Sigmoid colon (tissue), 7 donors: ENCODE results near the gene GPRC5D. TPM values are rescaled to one million over a fixed set of nuclear protein-coding genes. Genes with fewer than 3 reads are reported as not detected.

Source experiments
- DNase-seq: peaks from one replicate; pipeline ENCODE4 v3.0.0-alpha.2; 2019
- H3K27ac ChIP-seq, 4 donors: fragments of 200-600 bp; sonication (generic); one replicate each; pipeline ENCODE4 v1.5.1; 2016 to 2019; ENCODE audit warnings: mild to moderate bottlenecking in 1 of 4
- H3K27me3 ChIP-seq, 3 donors: fragments of 200-600 bp; sonication (generic); one replicate each; pipeline ENCODE4 v1.5.1; 2019; ENCODE audit warnings: mild to moderate bottlenecking in 1 of 3
- H3K36me3 ChIP-seq, 4 donors: fragments of 200-600 bp; sonication (generic); one replicate each; pipeline ENCODE4 v1.5.1; 2016 to 2019
- H3K4me1 ChIP-seq, 4 donors: fragments of 200-600 bp; sonication (generic); one replicate each; pipeline ENCODE4 v1.5.1; 2017 to 2019
- H3K4me3 ChIP-seq, 4 donors: fragments of 200-600 bp; sonication (generic); one replicate each; pipeline ENCODE4 v1.5.1; 2017 to 2019; ENCODE audit warnings: mild to moderate bottlenecking in 2 of 4, moderate library complexity in 1 of 4
- H3K9me3 ChIP-seq, 4 donors: fragments of 200-600 bp in 3 of 4; sonication (generic) in 3 of 4; one replicate each; pipeline versions ENCODE4 v1.5.1 to v1.6.1; 2013 to 2019
- EP300 ChIP-seq, 4 donors: sonication (generic); formaldehyde crosslinking; IDR thresholded peaks; one replicate each; pipeline ENCODE4 v1.6.1; 2017; ENCODE audit warnings: antibody characterized with exemption in 4 of 4
- POLR2A ChIP-seq, 2 donors: fragments of 450-650 bp; IDR thresholded peaks; one replicate each; pipeline ENCODE4 v1.6.1; 2016; ENCODE audit warnings: antibody characterized with exemption in 2 of 2, mild to moderate bottlenecking in 2 of 2, moderate library complexity in 2 of 2
- POLR2AphosphoS5 ChIP-seq, 4 donors: sonication (generic); formaldehyde crosslinking; IDR thresholded peaks; one replicate each; pipeline ENCODE4 v1.6.1; 2017; ENCODE audit warnings: antibody characterized with exemption in 4 of 4
- WGBS, 2 donors: extraction: QIAGEN DNeasy Blood & Tissue Kit; methylation state at CpG; one replicate each; pipeline ENCODE4 v1.1.7; 2013; 5-methylcytosine and 5-hydroxymethylcytosine counted together
- intact Hi-C: fragments of 100-400 bp; cut with DNase I; formaldehyde crosslinking; loops from one replicate; pipeline ENCODE4 v1.15.1; 2023
- polyA plus RNA-seq, 3 donors: library from polyadenylated mRNA; stranded (reverse); fragments of 200-250 nt; gene quantifications; one replicate each; pipeline ENCODE4 v1.2.3, GENCODE V29; 2013
- total RNA-seq, 4 donors: library from RNA; depleted of rRNA; stranded (reverse); fragments of >200 nt; gene quantifications; one replicate each; pipeline ENCODE4 v1.1.0, GENCODE V29; 2016
- TF ChIP-seq, protein P1 (sequence below), 4 experiments: fragments of 450-650 bp in 3 of 4; fragments of 200-600 bp in 1 of 4; IDR thresholded peaks; one replicate each; pipeline ENCODE4 v1.5.1; 2016 to 2019; ENCODE audit warnings: antibody characterized with exemption in 4 of 4, mild to moderate bottlenecking in 3 of 4, moderate library complexity in 2 of 4
- donor health status: healthy with polysubstance abuse.
- donor health status: Bipolar disorder and iron deficiency.
- donor health status: healthy.

GPRC5D gene
- total and polyA plus RNA-seq, 7 donors: 0.16 TPM; not detected in 6

DNA sequence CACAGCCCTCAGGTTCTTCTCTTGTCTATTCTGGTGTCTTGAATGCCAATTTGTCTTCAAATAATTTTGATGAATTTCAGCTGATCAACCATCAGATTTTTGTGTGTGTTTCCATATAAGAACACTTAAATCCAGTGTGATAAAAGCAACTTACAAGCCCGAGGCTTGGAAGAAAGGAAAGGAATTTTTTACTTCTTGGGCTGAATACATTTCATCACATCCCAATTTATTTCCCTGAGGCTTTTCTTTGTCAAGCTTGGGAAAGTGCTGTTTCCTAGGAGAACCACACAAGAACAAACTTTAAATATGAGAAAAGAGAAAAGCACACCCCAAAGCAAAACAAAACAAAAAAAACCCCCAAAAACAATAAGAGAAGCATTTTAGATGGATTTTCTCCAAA is 26.6 kb downstream of the GPRC5D start:
- H3K9me3 ChIP-seq: no peaks in the 10 kb centered on the region
- DNase-seq: no peak
- TF ChIP-seq, protein P1, sequence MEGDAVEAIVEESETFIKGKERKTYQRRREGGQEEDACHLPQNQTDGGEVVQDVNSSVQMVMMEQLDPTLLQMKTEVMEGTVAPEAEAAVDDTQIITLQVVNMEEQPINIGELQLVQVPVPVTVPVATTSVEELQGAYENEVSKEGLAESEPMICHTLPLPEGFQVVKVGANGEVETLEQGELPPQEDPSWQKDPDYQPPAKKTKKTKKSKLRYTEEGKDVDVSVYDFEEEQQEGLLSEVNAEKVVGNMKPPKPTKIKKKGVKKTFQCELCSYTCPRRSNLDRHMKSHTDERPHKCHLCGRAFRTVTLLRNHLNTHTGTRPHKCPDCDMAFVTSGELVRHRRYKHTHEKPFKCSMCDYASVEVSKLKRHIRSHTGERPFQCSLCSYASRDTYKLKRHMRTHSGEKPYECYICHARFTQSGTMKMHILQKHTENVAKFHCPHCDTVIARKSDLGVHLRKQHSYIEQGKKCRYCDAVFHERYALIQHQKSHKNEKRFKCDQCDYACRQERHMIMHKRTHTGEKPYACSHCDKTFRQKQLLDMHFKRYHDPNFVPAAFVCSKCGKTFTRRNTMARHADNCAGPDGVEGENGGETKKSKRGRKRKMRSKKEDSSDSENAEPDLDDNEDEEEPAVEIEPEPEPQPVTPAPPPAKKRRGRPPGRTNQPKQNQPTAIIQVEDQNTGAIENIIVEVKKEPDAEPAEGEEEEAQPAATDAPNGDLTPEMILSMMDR (IDR thresholded peaks at IDR 0.05): no peak
- TF ChIP-seq POLR2A (IDR thresholded peaks at IDR 0.05) (no peak), POLR2AphosphoS5 (IDR thresholded peaks at IDR 0.05) (no peak), EP300 (IDR thresholded peaks at IDR 0.05) (no peak)
- no peak overlapping the region for H3K4me3 ChIP-seq
- 64 to 82% methylated on average over 1 of the region's 1 CpG for WGBS, 2 donors
- H3K4me1 ChIP-seq: no peaks in the 10 kb centered on the region
- H3K27ac ChIP-seq: no peak overlapping the region
- H3K27me3 ChIP-seq: no peaks in the 10 kb centered on the region
- H3K36me3 ChIP-seq: no peaks in the 10 kb centered on the region
- intact Hi-C loops: no loop called here

DNA sequence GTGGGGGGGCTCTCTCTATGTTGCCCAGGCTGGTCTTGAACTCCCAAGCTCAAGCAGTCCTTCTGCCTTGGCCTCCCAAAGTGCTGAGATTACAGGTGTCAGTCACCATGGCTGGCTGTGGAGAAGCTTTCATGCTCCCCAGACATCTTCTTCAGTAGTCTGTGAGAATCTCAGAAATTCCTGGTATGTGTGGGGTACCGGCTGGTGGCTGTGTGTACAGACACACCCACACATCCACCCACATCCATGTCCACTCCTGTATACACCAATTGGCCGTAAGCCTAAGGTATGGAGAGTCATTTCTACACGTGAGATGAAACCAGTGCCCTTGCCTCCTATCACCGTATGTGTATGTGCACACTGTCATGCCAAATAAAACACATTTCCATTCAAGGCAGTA is 27.8 kb downstream of the GPRC5D start:
- no peak for DNase-seq
- intact Hi-C loops: no loop called here
- Histone ChIP-seq H3K36me3 (no peaks in the 10 kb centered on the region), H3K4me1 (no peaks in the 10 kb centered on the region), H3K27me3 (no peaks in the 10 kb centered on the region), H3K4me3 (no peak overlapping the region), H3K9me3 (no peaks in the 10 kb centered on the region), H3K27ac (no peak overlapping the region)
- WGBS, 2 donors: 91% methylated on average over 4 of the region's 4 CpGs
- no peak for TF ChIP-seq POLR2A (IDR thresholded peaks at IDR 0.05)
- TF ChIP-seq POLR2AphosphoS5 (IDR thresholded peaks at IDR 0.05): no peak
- TF ChIP-seq EP300 (IDR thresholded peaks at IDR 0.05): no peak
- TF ChIP-seq, protein P1 (IDR thresholded peaks at IDR 0.05): no peak

DNA sequence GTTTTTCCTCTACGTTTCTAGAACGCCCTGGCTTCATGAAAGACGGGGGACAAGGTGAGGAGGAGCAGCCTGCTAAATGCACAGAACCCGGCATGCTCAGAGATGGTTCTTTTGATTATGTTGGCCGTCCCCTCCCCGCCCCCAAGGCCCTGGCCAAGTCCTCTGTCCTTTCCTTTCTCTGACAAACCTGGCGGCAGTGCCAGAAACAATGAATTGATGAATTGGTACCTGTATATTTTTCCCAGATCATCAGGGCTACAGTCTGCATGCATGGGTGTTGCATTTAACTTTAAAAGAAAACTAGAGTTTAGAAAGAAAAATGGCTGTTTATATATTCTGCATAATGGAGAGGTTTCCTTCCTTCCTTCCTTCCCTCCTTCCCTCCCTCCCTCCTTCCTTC is 29.0 kb downstream of the GPRC5D start:
- TF ChIP-seq POLR2AphosphoS5 (IDR thresholded peaks at IDR 0.05) (no peak), EP300 (IDR thresholded peaks at IDR 0.05) (no peak), POLR2A (IDR thresholded peaks at IDR 0.05) (no peak)
- TF ChIP-seq, protein P1 (IDR thresholded peaks at IDR 0.05): no peak

DNA sequence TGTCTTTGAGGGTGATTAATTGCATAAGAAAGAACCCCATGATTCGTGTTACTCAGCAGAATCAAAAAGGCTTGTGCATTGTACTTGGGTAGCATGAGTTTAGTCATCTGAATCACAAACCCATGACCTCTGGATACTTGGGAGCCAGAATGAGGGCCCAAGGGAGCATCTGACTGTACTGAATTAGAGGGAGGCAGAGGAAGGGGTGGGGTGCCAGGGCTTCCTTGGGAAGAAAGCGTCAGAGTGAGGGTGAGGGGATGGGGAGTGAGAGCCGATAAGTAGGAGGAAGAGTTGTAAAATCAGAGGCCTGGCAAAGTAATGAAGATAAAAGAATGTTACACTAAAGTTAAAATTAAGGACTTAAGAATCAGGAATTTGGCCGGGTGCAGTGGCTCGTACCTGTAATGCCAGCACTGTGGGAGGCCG is 29.8 kb downstream of the GPRC5D start:
- Histone ChIP-seq H3K27ac (peak overlapping the region in 1 of 4 donors; percentile 38), H3K36me3 (no peaks in the 10 kb centered on the region), H3K4me3 (no peak overlapping the region), H3K4me1 (no peaks in the 10 kb centered on the region), H3K9me3 (no peaks in the 10 kb centered on the region), H3K27me3 (no peaks in the 10 kb centered on the region)
- no peak for DNase-seq
- no peak for TF ChIP-seq EP300 (IDR thresholded peaks at IDR 0.05)
- TF ChIP-seq POLR2AphosphoS5 (IDR thresholded peaks at IDR 0.05): peak in 1 of 4 donors; percentile 66
- intact Hi-C loops: no loop called here
- 84 to 87% methylated on average over 6 of the region's 6 CpGs for WGBS, 2 donors

More for the DNA sequence above, 29.0 kb downstream of the GPRC5D start:
- 94 to 95% methylated on average over 7 of the region's 7 CpGs for WGBS, 2 donors
- Histone ChIP-seq H3K36me3 (no peaks in the 10 kb centered on the region), H3K9me3 (no peaks in the 10 kb centered on the region), H3K4me3 (no peak overlapping the region), H3K27me3 (no peaks in the 10 kb centered on the region), H3K27ac (no peak overlapping the region), H3K4me1 (no peaks in the 10 kb centered on the region)
- DNase-seq: no peak
- intact Hi-C loops: no loop called here

DNA sequence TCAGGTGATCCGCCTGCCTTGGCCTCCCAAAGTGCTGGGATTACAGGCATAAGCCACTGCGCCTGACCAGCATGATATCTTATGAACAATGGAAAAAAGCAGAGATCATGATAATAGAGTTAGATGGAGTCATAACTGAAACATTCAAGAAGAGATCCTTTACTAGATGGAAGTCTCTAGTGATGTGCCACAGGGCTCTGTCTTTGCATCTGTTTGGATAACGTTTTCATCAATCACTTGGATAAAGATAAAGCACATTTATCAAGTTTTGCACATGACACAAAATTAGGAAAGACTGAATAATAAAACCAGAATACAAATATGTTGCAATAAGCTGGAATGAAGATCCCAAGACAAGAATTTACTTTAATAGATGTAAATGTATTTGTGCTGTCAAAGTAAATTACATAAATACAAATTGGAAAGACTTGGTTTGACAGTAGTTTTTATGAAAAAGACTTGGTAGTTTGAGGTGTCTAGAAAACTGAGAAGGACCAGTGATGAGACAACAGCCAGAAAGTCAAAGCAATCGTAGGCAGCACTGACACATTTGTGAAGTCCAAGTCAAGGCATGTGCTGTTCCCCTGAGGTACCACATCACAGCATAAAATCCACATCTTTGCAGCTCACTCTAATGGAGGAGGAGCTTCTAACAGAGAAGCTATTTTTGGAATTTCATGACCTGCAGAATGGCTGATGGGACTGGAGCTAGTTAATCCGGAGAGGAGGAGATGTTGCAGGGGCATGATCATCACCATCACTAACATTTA is 32.1 kb downstream of the GPRC5D start:
- H3K27me3 ChIP-seq: no peaks in the 10 kb centered on the region
- no peak overlapping the region for H3K27ac ChIP-seq
- peaks cover 0 to 3% (median 0%) of the 10 kb centered on the region in 4 donors for H3K4me1 ChIP-seq
- WGBS, 2 donors: 87% methylated on average over 5 of the region's 5 CpGs
- TF ChIP-seq POLR2AphosphoS5 (IDR thresholded peaks at IDR 0.05) (no peak), POLR2A (IDR thresholded peaks at IDR 0.05) (no peak), EP300 (IDR thresholded peaks at IDR 0.05) (no peak)
- TF ChIP-seq, protein P1 (IDR thresholded peaks at IDR 0.05): no peak
- no peaks in the 10 kb centered on the region for H3K36me3 ChIP-seq
- DNase-seq: no peak
- H3K4me3 ChIP-seq: no peak overlapping the region
- no peaks in the 10 kb centered on the region for H3K9me3 ChIP-seq
- intact Hi-C loops: no loop called here
